Middle frontal gyrus (tissue), 1 donor: Measurements from ENCODE around the gene ZNF618.

Source experiments
- DNase-seq: peaks from one replicate; pipeline ENCODE4 v3.0.0-alpha.2; 2015; ENCODE audit warnings: low spot score; ENCODE audit errors: extremely low spot score

Gene ZNF618

GRCh38 chr9:114016101-114016500, 140.0 kb downstream of the ZNF618 start:
- no peak for DNase-seq

- no peak for DNase-seq
Observed at GRCh38 chr9:114016629-114017423, 140.7 kb downstream of the ZNF618 start.

GRCh38 chr9:114017741-114018715, 141.9 kb downstream of the ZNF618 start:
- DNase-seq = no peak

- no peak for DNase-seq
Observed at GRCh38 chr9:114021578-114021977, 145.5 kb downstream of the ZNF618 start.

GRCh38 chr9:114023961-114024360, 147.9 kb downstream of the ZNF618 start:
- DNase-seq = no peak

GRCh38 chr9:114025196-114025753, 149.2 kb downstream of the ZNF618 start:
- DNase-seq = no peak

GRCh38 chr9:114025760-114026159, 149.7 kb downstream of the ZNF618 start:
- no peak for DNase-seq

- no peak for DNase-seq
Observed at GRCh38 chr9:114026335-114026734, 150.2 kb downstream of the ZNF618 start.

- DNase-seq = no peak
Observed at GRCh38 chr9:114027159-114027862, 151.2 kb downstream of the ZNF618 start.

- DNase-seq = no peak
Observed at GRCh38 chr9:114027863-114028465, 151.9 kb downstream of the ZNF618 start.

- DNase-seq = no peak
Observed at GRCh38 chr9:114028646-114029045, 152.5 kb downstream of the ZNF618 start.

GRCh38 chr9:114029311-114030170, 153.4 kb downstream of the ZNF618 start:
- DNase-seq = no peak

GRCh38 chr9:114030364-114030763, 154.3 kb downstream of the ZNF618 start:
- no peak for DNase-seq

- DNase-seq = no peak
Observed at GRCh38 chr9:114031037-114031630, 155.0 kb downstream of the ZNF618 start.

GRCh38 chr9:114031948-114032840, 156.1 kb downstream of the ZNF618 start:
- no peak for DNase-seq

GRCh38 chr9:114033397-114034103, 157.4 kb downstream of the ZNF618 start:
- no peak for DNase-seq

- DNase-seq = no peak
Observed at GRCh38 chr9:114034196-114034595, 158.1 kb downstream of the ZNF618 start.

GRCh38 chr9:114034661-114035062, 158.6 kb downstream of the ZNF618 start:
- DNase-seq = no peak
